ENCODE results near the gene CDT1.

GRCh38 chr16:88806491-88807111 is 3.0 kb downstream of the CDT1 start:
- TF ChIP-seq POLR2AphosphoS5 (IDR thresholded peaks at IDR 0.05) (no peak), CTCF (IDR thresholded peaks at IDR 0.05) (no peak), EP300 (IDR thresholded peaks at IDR 0.05) (no peak), POLR2A (IDR thresholded peaks at IDR 0.05; ENCODE audit: low read depth) (no peak)

Measured in esophagus muscularis mucosa (tissue), 4 donors.